ENCODE results near the gene OR7A17.

OR7A17 gene

GRCh38 chr19:14886032-14886431 is at the start of gene OR7A17:
TSS of gene OR7A17 (minus strand) at chr19:14886132. CDS start at chr19:14881355, 4,777 bp downstream.
- Histone ChIP-seq H3K27ac (no peak within 1 kb of the TSS), H3K4me3 (no peak within 1 kb of the TSS)
- no peak for TF ChIP-seq CTCF (IDR thresholded peaks at IDR 0.05)
- no peak for DNase-seq (ENCODE audit: low spot score)

- no peak for TF ChIP-seq CTCF (IDR thresholded peaks at IDR 0.05)
- DNase-seq (ENCODE audit: low spot score): no peak
- no peak overlapping the region for H3K4me3 ChIP-seq
- H3K27ac ChIP-seq: no peak overlapping the region
These were observed 47.6 kb upstream of the OR7A17 start for GRCh38 chr19:14933506-14933905.

- no peak for DNase-seq (ENCODE audit: low spot score)
- H3K4me3 ChIP-seq: no peak overlapping the region
- H3K27ac ChIP-seq: no peak overlapping the region
- no peak for TF ChIP-seq CTCF (IDR thresholded peaks at IDR 0.05)
These were observed 30.9 kb upstream of the OR7A17 start for GRCh38 chr19:14916848-14917247.

- TF ChIP-seq CTCF (IDR thresholded peaks at IDR 0.05): no peak
- H3K4me3 ChIP-seq: no peak overlapping the region
- DNase-seq (ENCODE audit: low spot score): no peak
- no peak overlapping the region for H3K27ac ChIP-seq
These were observed 29.2 kb upstream of the OR7A17 start for GRCh38 chr19:14915116-14915515.

GRCh38 chr19:14906711-14907110 is 20.8 kb upstream of the OR7A17 start:
- no peak for DNase-seq (ENCODE audit: low spot score)
- no peak for TF ChIP-seq CTCF (IDR thresholded peaks at IDR 0.05)
- H3K27ac ChIP-seq: no peak overlapping the region
- no peak overlapping the region for H3K4me3 ChIP-seq

GRCh38 chr19:14901675-14902260 is 15.8 kb upstream of the OR7A17 start:
- DNase-seq (ENCODE audit: low spot score): no peak
- Histone ChIP-seq H3K27ac (no peak overlapping the region), H3K4me3 (no peak overlapping the region)
- TF ChIP-seq CTCF (IDR thresholded peaks at IDR 0.05): no peak

- no peak for TF ChIP-seq CTCF (IDR thresholded peaks at IDR 0.05)
- no peak overlapping the region for H3K27ac ChIP-seq
- DNase-seq (ENCODE audit: low spot score): no peak
These were observed 4.9 kb upstream of the OR7A17 start for GRCh38 chr19:14890643-14891379.

More at GRCh38 chr19:14890643-14891379, 4.9 kb upstream of the OR7A17 start:
- H3K4me3 ChIP-seq: no peak overlapping the region
